HG03575 (cell line): Measurements from ENCODE around the gene WDR18.
"Not testable (repeated sequence)": the region's sequence is repeated elsewhere in the genome, so short reads cannot be mapped to it uniquely, and the experiment has no call there.

Experiments
- ATAC-seq: cut with Tn5 transposase; IDR thresholded peaks from one replicate; pipeline ENCODE4 v1.9.1; 2021; ENCODE audit not compliant: unreplicated experiment, insufficient number of reproducible peaks, low FRiP score; ENCODE audit errors: extremely low read depth

Gene WDR18

DNA sequence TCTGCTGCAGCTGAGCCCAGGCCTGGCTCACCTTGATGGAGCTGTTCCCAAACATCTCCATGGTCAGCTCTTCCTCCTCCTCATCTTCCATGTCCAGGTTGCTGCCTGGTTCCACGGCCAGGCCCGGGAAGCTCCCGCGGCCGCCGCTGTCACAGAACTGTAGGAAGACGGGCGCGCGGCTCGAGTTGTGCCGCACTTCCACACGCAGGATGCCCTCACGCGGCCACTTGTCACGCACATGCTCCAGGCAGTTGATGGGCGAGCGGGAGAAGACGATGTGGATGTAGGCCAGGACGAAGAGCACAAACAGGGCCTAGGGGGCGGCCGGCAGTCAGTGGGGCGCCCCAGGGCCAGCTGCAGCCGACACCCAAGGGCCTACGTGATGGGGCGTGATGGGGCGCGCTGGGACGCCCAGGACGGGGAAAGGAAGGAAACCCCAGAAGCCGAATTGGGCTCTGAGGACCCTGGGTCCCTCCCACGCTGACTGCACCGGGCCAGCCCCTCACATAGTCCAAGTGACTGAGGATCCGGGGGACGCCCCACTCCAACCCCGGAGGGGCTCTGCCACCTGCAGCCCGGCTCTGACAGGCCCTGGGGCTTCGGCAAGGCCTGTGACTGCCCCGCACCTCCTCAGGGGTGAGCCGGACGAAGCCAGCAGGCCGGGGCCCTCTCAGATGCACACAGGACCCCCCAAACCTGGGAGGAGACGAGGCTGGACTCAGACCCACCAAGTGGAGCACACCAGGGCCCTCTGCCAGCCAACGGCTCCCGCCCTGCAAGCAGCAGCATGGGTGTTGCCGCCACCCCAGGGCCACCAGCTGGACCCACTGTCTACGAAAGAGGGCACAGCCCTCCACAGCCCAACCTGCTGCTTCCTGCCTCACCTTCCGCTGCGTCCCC, 30.3 kb downstream of the WDR18 start:
- ATAC-seq, result no peak

GRCh38 chr19:1015061-1015781, 31.1 kb downstream of the WDR18 start:
- ATAC-seq, result no peak

DNA sequence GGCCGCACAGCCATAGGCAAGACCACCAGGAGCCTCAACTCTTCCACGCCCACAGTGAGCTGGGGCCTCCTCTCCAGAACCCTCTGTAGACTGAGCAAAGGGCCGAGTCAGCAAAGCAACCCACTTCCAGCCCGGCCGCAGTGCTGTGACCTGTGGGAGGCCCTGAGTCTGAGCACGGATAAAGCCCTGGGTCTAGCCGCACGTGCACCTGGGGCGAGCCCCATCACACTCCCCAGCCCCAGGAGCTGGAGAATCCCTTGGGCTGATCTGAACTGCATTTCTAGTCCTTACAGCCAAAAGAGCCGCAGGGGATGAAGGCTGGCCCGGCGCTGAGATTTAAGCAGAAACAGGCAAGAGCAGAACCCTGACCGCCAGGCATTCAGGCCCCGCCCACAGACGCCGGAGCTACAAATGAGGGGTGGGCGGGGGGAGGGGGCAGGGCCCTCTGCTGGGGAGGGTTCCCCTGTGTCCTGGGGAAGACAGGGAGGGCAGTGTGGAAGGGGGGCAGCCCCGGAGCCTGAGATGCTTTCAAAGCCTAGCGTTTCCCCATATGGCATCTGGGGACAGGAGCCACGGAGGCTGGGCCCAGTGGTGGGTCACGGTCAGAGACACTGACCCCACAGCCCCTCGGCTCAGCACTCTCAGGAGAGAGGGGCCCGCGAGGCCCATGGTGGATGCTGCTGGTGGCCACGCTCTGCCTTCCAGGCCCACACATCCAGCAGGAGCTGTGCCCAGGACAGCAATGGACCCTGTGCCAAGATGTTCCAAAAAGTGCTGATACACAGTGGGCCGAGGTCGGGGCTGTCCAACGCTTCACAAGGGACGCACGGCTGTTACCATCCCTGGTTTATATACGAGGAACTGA, 31.9 kb downstream of the WDR18 start:
- no peak for ATAC-seq

- ATAC-seq, result no peak
Observed at GRCh38 chr19:1016647-1017114, 32.5 kb downstream of the WDR18 start.

GRCh38 chr19:1017115-1017905, 33.2 kb downstream of the WDR18 start:
- no peak for ATAC-seq

- no peak for ATAC-seq
Observed at GRCh38 chr19:1017906-1018305, 33.8 kb downstream of the WDR18 start.

DNA sequence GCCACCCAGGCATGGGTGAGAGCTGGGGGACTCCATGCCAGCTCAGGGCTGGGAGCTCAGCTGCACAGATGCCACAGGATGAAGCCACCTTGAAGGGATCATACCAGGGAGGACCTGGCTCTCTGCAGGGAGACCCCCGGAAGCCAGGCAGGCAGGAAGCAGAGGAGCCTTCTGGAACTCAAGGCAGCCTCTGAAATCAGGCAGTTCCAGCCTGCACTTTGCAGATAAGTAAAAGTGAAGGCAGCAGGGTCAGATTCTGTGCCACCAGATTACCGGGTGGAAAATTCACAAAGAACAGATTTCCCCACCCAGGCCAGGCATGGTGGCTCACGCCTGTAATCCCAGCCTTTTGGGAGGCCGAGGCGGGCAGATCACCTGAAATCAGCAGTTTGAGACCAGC, 34.2 kb downstream of the WDR18 start:
- ATAC-seq, result no peak

GRCh38 chr19:1018932-1019615, 34.9 kb downstream of the WDR18 start:
- no peak for ATAC-seq

DNA sequence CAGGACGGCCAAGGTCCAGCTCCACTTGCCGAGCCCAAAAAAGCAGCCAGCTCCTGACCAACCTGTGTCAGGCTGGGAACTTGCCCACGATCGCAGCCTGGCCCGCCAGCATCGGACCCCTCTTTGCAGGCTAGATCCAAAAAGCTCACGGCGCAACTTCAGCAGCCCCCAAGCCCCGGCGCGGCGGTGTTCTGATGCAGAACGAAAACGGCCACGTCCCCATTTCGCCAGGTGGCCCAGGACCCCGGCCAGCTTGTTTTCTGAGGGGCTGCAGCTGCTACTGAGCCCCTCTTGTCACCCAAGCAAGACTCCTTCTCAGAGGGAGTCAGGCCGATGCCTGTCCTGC, 35.4 kb downstream of the WDR18 start:
- no peak for ATAC-seq

DNA sequence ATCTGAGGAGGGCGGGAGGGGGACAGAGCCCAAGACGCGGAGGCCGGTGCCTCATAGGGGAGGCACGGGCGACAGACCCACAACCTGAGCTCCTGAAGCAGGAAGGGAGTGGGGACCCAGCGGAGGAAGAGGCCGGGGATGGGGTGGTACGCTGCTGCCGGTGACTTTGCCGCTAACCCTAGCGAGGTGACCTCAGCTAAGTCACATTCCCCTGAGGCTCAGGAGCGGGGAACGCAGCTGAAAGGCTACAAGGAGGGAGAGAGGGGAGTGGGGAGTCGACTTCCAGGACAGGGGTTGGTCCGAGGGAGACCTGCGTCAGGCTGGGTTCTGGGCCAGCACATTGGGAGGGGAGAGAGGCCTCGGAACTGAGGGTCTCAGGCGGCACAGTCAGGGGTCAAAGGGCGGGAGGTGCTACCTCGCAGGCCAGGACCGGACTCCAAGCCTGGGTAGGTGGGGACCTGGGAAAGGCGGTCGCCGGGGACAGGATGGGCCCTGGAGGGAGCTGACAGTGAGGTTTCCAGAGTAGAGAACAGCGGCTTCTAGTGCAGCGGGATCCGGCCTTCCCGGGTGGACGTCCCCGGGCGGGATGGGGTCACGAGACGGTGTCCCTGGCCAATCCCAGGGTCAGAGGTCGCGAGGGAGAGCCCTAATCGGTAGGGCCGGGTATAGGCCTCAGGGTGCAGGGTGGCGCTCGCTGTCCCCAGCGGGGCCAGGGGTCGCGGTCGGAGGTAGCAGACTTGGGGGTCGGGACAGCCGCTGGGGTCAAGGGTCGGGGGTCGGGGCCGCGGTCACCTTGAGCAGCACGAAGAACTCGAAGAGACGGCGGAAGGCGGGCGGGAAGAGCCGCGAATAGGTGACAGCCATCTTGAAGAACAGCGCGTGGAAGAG, 36.1 kb downstream of the WDR18 start:
- no peak for ATAC-seq

DNA sequence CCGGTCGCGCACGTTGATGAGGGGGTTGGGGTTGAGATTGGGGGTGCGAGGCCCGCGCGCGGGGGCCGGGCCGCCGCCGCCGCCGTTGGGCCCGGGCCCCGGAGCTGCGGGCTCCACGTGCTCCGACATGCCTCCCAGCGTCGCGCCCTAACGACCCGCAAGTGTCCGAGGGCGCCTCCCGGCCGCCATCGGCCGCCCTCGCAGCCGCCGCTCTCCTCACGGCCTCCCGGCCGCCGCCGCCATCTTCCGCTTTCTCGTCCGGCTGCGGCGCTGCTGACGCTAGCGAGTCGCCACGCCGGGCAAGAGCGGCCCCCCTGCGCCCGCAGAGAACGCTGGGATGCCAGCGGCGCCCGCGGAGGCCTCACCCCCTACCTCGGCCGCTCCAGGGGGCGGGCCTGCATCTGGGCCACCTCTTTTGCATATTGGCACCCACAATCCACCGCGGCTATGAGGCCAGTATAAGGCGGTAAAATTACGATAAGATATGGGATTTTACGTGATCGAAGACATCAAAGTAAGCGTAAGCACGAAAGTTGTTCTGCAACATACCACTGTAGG, 36.8 kb downstream of the WDR18 start, which contains the start of gene TMEM259:
TMEM259 (minus strand) TSS at position 256 of the 558 bp plus-strand sequence; CDS start at position 129, 127 bp downstream.
- no peak for ATAC-seq

DNA sequence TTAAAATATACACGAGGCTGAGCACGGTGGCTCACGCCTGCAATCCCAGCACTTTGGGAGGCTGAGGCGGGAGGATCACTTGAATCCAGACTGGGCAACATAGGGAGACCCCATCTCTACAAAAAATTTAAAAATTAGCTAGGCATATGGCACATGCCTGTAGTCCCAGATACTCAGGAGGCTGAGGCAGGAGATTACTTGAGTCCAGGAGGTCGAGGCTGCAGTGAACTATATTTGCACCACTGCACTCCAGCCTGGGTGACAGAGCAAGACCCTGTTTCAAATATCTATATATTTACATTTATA, 39.7 kb downstream of the WDR18 start:
- ATAC-seq, result not testable (repeated sequence)

GRCh38 chr19:1025080-1025479, 40.9 kb downstream of the WDR18 start:
- ATAC-seq, result not testable (repeated sequence)

DNA sequence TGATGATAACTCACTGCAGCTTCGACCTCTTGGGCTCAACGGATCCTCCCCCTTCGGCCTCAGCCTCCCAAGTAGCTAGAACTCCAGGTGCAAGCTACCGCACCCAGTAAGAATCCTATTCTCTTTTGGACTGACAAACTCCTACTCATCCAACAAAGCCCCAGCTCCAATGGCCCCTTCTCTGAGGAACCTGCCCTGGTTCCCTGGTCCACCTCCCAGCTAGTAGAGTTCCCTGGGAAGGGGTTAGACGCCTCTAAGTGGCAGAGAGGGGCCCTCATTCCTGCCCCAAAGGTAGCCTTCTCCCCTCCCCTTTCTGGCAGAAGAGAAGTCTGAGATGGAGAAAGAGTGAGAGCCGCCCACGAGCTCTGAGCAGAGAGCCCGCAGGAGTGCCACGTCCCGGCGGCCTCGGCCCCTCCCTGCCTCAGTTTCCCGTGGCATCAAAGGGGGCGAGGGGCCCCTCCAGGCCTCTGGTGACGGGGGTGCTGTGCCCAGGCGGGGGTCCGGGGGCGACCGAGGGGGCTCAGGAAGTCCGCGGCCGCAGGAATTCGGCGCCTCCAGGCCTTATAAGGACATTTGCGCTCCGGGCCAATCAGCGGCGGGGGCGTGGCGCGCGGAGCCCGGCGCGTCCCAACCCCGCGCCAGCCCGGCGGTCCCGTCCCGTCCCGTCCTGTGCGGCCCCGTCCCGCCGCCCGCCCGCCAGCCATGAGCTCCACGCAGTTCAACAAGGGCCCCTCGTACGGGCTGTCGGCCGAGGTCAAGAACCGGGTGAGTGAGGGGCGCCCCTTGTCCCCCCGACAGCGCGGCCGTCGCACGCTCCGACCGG, 42.0 kb downstream of the WDR18 start, which contains the start of gene CNN2:
CNN2 (plus strand) TSS at position 649 of the 823 bp plus-strand sequence; CDS start at position 703, 54 bp downstream.
- no peak for ATAC-seq

DNA sequence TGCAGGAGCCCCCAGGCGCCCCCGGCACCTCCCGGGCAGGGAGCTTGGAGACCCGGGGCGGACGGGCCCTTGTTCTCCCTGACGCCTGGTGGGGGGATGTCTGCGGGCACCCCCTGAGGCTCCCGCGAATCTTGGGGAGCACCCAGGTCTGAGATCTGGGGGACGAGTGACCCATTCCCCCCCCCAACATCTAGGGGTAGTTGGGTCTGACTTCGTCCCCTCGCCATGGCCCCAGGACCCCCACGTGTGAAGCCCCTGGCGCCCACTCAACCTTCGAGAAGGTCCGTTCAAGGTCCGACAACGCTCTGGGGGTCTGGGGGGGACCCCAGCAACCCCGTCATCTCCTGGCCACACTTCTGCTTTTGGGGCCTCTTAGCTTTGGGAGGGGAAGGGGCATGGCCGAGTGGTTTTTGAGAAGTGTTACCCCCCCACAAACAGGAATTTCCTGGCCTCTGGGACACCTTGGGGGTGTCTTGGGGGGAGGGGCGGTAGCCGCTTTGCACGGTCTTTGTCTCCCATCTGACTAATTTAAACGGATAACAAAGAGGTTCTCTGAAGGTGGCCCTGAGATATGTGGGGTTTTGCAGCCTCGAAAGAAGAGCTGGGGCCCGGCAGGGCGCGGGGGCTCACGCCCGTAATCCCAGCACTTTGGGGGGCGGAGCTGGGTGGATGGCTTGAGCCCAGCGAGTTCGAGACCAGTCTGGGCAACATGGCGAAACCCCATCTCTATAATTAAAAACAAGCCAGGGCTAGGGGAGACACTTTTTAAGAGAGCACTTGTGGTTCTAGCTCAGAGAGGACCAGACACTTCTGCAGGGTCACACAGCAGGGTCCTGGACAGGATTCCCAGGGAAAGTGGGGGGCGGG, 42.9 kb downstream of the WDR18 start:
- ATAC-seq, result no peak
